ENCODE results near the gene MEF2C. TPM values are rescaled to one million over a fixed set of nuclear protein-coding genes. Genes with fewer than 3 reads are reported as not detected.

MEF2C gene
- total and polyA plus RNA-seq, 2 of the 13 experiments (the other 11 are each of a cell fraction or from before 2014, with no cell fraction given): 0.02 TPM; not detected in 1

GRCh38 chr5:88672644-88673252, 210.2 kb downstream of the MEF2C start:
- Histone ChIP-seq H3K4me3 (replicated peaks in 1 of 3; ENCODE audit: insufficient read depth in 1 of 3, low read depth in 2 of 3, low read length in 3 of 3) (no peak overlapping the region), H3K4me2 (ENCODE audit: low read depth, low read length) (no peak overlapping the region), H3K27ac (ENCODE audit: extremely low read length, insufficient read depth, low read length) (no peak overlapping the region), H3K9ac (ENCODE audit: insufficient read depth, low read depth, low read length) (no peak overlapping the region), H3K27me3 (ENCODE audit: control insufficient read depth in 1 of 2, insufficient read depth in 2 of 2, low read length in 2 of 2) (peaks cover under 1 to 42% of the 10 kb centered on the region in 2 experiments; a peak in 3 of 5 replicates), H3K9me3 (ENCODE audit: low read length) (no peaks in the 10 kb centered on the region), H3K36me3 (replicated peaks in 1 of 2; ENCODE audit: control insufficient read depth in 1 of 2, insufficient read depth in 2 of 2, low read length in 2 of 2) (no peaks in the 10 kb centered on the region), H3K4me1 (ENCODE audit: insufficient read depth, low read length) (0 out of 2 replicates have a peak, but pooled peaks cover 1% of the 10 kb centered on the region), H2AFZ (ENCODE audit: low read length) (no peak overlapping the region), H4K20me1 (ENCODE audit: insufficient read depth, low read length) (no peaks in the 10 kb centered on the region), H3K79me2 (ENCODE audit: insufficient read depth, low read length) (no peaks in the 10 kb centered on the region)
- ChIA-PET POLR2A (no interaction called here), CTCF (ENCODE audit: low intra/inter-chr PET ratio, low total read pairs) (no interaction called here)
- no TSS peak for BruUV-seq (replicated peaks)
- in situ Hi-C loops (cut with HindIII; ENCODE audit: extremely low pct_ligation_motif_present, low pct_unique_long_range_greater_than_20kb): no loop called here
- FAIRE-seq: no peak
- DNase-seq (ENCODE audit: low spot score): no peak
- intact Hi-C loops (cut with micrococcal nuclease; ENCODE audit: unreplicated experiment): no loop called here
- no peak for TF ChIP-seq HMG20B (CRISPR knock-in tag; conservative IDR thresholded peaks at IDR 0.05)
- no peak for TF ChIP-seq ZNF296 (CRISPR knock-in tag; conservative IDR thresholded peaks at IDR 0.05)
- TF ChIP-seq BCL6 (CRISPR knock-in tag; IDR thresholded peaks at IDR 0.05): no peak
- no peak for TF ChIP-seq NFRKB (IDR thresholded peaks at IDR 0.05)
- no peak for TF ChIP-seq ZNF572 (CRISPR knock-in tag; IDR thresholded peaks at IDR 0.05)
- TF ChIP-seq NFE2L2 (IDR thresholded peaks at IDR 0.05; ENCODE audit: low read length): no peak
- TF ChIP-seq ZNF281 (CRISPR knock-in tag; IDR thresholded peaks at IDR 0.05; ENCODE audit: borderline replicate concordance): no peak
- no peak for TF ChIP-seq FOXJ3 (CRISPR knock-in tag; IDR thresholded peaks at IDR 0.05; ENCODE audit: borderline replicate concordance)
- TF ChIP-seq E2F5 (CRISPR knock-in tag; conservative IDR thresholded peaks at IDR 0.05): no peak
- 62% methylated on average over 16 of the region's 39 CpGs for WGBS (ENCODE audit: low lambda C conversion rate)
- ATAC-seq: no peak
